Loucy (cell line): Measurements from ENCODE around the gene TPO.

Source experiments
- EZH2phosphoT487 ChIP-seq: fragments of 200-600 bp; IDR thresholded peaks from 2 replicates; pipeline ENCODE4 v1.6.1; 2018; ENCODE audit warnings: antibody characterized with exemption, mild to moderate bottlenecking, moderate library complexity, borderline replicate concordance
- TF ChIP-seq, protein P1 (sequence below): fragments of 200-600 bp; sonication (generic); conservative IDR thresholded peaks from 2 replicates; pipeline ENCODE4 v1.5.1; 2014; ENCODE audit warnings: mild to moderate bottlenecking, antibody characterized with exemption, low read length

DNA sequence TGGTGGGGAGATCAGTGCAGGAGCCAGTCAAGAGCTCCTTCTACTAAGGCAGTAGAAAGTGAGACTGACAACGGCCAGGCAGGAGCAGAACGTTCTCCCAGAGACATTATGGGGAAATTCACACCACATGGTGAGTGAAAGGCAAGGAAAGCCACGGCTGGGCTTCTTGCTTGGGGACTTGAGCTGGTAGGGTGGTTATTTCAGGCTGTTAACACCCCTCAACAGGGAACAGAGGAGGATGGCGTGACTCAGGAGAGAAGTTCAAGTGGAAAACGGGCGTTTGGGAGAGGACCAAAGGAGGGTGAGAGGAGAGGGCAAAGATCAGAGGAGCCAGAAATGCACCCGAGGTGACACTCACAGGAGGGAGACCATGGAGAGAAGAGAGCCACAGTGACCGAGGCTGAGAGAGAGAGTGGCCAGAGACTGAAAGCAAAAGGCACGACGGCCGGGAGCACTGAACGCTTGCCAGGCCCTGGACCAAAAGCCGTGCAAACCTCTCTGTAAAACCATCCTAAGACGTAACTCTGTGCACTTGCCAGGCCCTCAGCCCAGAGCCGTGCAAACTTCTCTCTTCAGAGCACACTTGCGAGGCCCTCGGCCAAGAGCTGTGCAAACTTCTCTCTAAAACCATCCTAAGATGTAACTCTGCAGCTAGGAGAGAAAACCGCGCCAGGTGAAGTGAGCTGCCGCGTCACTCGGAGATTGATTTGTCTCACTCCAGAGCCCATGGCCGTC, 7.7 kb downstream of the TPO start:
- TF ChIP-seq, protein P1, sequence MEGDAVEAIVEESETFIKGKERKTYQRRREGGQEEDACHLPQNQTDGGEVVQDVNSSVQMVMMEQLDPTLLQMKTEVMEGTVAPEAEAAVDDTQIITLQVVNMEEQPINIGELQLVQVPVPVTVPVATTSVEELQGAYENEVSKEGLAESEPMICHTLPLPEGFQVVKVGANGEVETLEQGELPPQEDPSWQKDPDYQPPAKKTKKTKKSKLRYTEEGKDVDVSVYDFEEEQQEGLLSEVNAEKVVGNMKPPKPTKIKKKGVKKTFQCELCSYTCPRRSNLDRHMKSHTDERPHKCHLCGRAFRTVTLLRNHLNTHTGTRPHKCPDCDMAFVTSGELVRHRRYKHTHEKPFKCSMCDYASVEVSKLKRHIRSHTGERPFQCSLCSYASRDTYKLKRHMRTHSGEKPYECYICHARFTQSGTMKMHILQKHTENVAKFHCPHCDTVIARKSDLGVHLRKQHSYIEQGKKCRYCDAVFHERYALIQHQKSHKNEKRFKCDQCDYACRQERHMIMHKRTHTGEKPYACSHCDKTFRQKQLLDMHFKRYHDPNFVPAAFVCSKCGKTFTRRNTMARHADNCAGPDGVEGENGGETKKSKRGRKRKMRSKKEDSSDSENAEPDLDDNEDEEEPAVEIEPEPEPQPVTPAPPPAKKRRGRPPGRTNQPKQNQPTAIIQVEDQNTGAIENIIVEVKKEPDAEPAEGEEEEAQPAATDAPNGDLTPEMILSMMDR: no peak
- no peak for TF ChIP-seq EZH2phosphoT487
